Gastrocnemius medialis (tissue), 4 donors: ENCODE results near the gene TP53RK.

Source experiments
- CTCF ChIP-seq, 5 experiments: fragments of 450-650 bp in 3 of 5; fragments of 200-600 bp in 2 of 5; sonication (generic) in 2 of 5; IDR thresholded peaks in 4 of 5; conservative IDR thresholded peaks in 1 of 5; 1 replicate in 4 of 5; 2 replicates in 1 of 5; pipeline ENCODE4 v1.5.1; 2016 to 2019; ENCODE audit warnings: antibody characterized with exemption in 5 of 5, mild to moderate bottlenecking in 3 of 5, moderate library complexity in 3 of 5
- POLR2A ChIP-seq, 2 donors: fragments of 450-650 bp; IDR thresholded peaks; one replicate each; pipeline ENCODE4 v1.6.1; 2017; ENCODE audit warnings: antibody characterized with exemption in 2 of 2, mild to moderate bottlenecking in 2 of 2, moderate library complexity in 2 of 2

- no peak for TF ChIP-seq POLR2A (IDR thresholded peaks at IDR 0.05)
- TF ChIP-seq CTCF (IDR thresholded peaks at IDR 0.05 in 4 of 5, conservative IDR thresholded peaks at IDR 0.05 in 1 of 5), result no peak
Observed at GRCh38 chr20:46724343-46724959, 35.2 kb upstream of the TP53RK start.
